Measurements from ENCODE around the gene CAVIN2.

DNA sequence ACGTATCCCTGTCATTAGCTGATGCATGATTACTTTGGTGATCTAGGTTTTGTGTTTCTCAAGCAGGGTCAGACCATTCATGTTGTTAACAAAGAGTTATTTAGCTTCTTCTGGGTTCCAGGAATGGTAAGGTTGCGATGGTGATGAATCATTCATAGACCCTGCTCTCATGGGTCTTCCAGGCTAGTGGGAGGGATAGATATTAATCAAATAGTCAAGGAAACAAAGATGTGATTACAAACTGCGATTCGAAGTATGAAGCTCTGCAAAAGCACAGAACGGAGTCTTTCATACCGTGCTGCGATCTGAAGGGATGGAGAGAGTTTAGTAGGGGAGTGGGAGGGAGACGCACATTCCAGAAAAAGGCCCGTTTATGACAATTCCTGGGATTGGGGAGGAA, 42.1 kb downstream of the CAVIN2 start:
- TF ChIP-seq CTCF (IDR thresholded peaks at IDR 0.05) (no peak), POLR2A (IDR thresholded peaks at IDR 0.05) (no peak)
